NCI-H524 (cell line): ENCODE data around the gene TSC22D2.

ENCODE experiments used
- DNase-seq, 2 experiments: peaks; one replicate each; lab custom pipeline; 2025; lab: John Stamatoyannopoulos, UW

Gene TSC22D2

GRCh38 chr3:150412561-150413231 is 4.6 kb downstream of the TSC22D2 start:
- DNase-seq: peak in 1 of 2 experiments; percentile 60

GRCh38 chr3:150414258-150414657 is 6.2 kb downstream of the TSC22D2 start:
- peak in 1 of 2 experiments; percentile 23 for DNase-seq

- no peak for DNase-seq
Measured at GRCh38 chr3:150414959-150415358, 6.9 kb downstream of the TSC22D2 start.

- DNase-seq: no peak
Measured at GRCh38 chr3:150419076-150419868, 11.2 kb downstream of the TSC22D2 start.

GRCh38 chr3:150419959-150420358 is 11.9 kb downstream of the TSC22D2 start:
- peak in 1 of 2 experiments; percentile 59 for DNase-seq

- peak in 1 of 2 experiments; percentile 44 for DNase-seq
Measured at GRCh38 chr3:150421256-150421655, 13.2 kb downstream of the TSC22D2 start.

- DNase-seq: no peak
Measured at GRCh38 chr3:150421799-150422548, 13.9 kb downstream of the TSC22D2 start.

GRCh38 chr3:150422907-150423306 is 14.8 kb downstream of the TSC22D2 start:
- no peak for DNase-seq

- no peak for DNase-seq
Measured at GRCh38 chr3:150423761-150424160, 15.7 kb downstream of the TSC22D2 start.

GRCh38 chr3:150426292-150426691 is 18.2 kb downstream of the TSC22D2 start:
- no peak for DNase-seq

GRCh38 chr3:150428562-150428961 is 20.5 kb downstream of the TSC22D2 start:
- no peak for DNase-seq

GRCh38 chr3:150429767-150430671 is 21.9 kb downstream of the TSC22D2 start:
- DNase-seq: no peak

GRCh38 chr3:150433347-150433746 is 25.2 kb downstream of the TSC22D2 start:
- no peak for DNase-seq

- DNase-seq: no peak
Measured at GRCh38 chr3:150434234-150434633, 26.1 kb downstream of the TSC22D2 start.

GRCh38 chr3:150436161-150436560 is 28.1 kb downstream of the TSC22D2 start:
- no peak for DNase-seq

GRCh38 chr3:150439657-150440056 is 31.6 kb downstream of the TSC22D2 start:
- no peak for DNase-seq

GRCh38 chr3:150443331-150443741 is 35.2 kb downstream of the TSC22D2 start:
- no peak for DNase-seq

- no peak for DNase-seq
Measured at GRCh38 chr3:150444371-150444770, 36.3 kb downstream of the TSC22D2 start.

GRCh38 chr3:150446470-150446977 is 38.4 kb downstream of the TSC22D2 start:
- DNase-seq: no peak

- no peak for DNase-seq
Measured at GRCh38 chr3:150447084-150447483, 39.0 kb downstream of the TSC22D2 start.
